Natural killer cell (primary cell): ENCODE measurements around the gene SINHCAF. TPM values are rescaled to one million over a fixed set of nuclear protein-coding genes. Genes with fewer than 3 reads are reported as not detected.

Experiments
- ATAC-seq, 3 donors: fragments of 150-1000 bp in 2 of 3; fragments of 200-7000 bp in 1 of 3; cut with Tn5 transposase; 1 replicate in 1 of 3; 2 replicates in 2 of 3; pipeline ENCODE4 v1.10.0; 2021; ENCODE audit warnings: mild to moderate bottlenecking in 2 of 3, moderate library complexity in 2 of 3
- DNase-seq, 2 donors: peaks; one replicate each; pipeline versions ENCODE4 v3.0.0 to v3.0.0-alpha.2; 2013 to 2021; ENCODE audit warnings: mixed read lengths in 1 of 2
- H3K27ac ChIP-seq: one replicate; pipeline ENCODE4 v1.5.1; 2013; ENCODE audit warnings: mild to moderate bottlenecking, low read length
- H3K27me3 ChIP-seq: one replicate; pipeline ENCODE4 v1.6.1; 2013; ENCODE audit warnings: low read length; ENCODE audit not compliant: control insufficient read depth, insufficient read depth
- H3K36me3 ChIP-seq: one replicate; pipeline ENCODE4 v1.6.1; 2013; ENCODE audit warnings: low read length; ENCODE audit not compliant: control insufficient read depth, insufficient read depth
- H3K4me1 ChIP-seq: one replicate; pipeline ENCODE4 v1.6.1; 2013; ENCODE audit warnings: low read length; ENCODE audit not compliant: control insufficient read depth, insufficient read depth
- H3K4me3 ChIP-seq: one replicate; pipeline ENCODE4 v1.5.1; 2013; ENCODE audit warnings: low read length
- H3K9me3 ChIP-seq: one replicate; pipeline ENCODE4 v1.6.1; 2013; ENCODE audit warnings: low read length; ENCODE audit not compliant: control insufficient read depth, insufficient read depth
- H3K27ac Mint-ChIP-seq, 2 donors: one replicate each; pipeline ENCODE4 v1.8.0; 2022; ENCODE audit warnings: mild to moderate bottlenecking in 2 of 2, mixed read lengths in 2 of 2, moderate library complexity in 1 of 2
- H3K27me3 Mint-ChIP-seq, 2 donors: one replicate each; pipeline ENCODE4 v1.8.0; 2022; ENCODE audit warnings: low read depth in 2 of 2, mixed read lengths in 2 of 2
- H3K36me3 Mint-ChIP-seq: one replicate; pipeline ENCODE4 v1.8.0; 2022; ENCODE audit warnings: mixed read lengths
- H3K4me1 Mint-ChIP-seq, 2 donors: one replicate each; pipeline ENCODE4 v1.8.0; 2022; ENCODE audit warnings: mixed read lengths in 2 of 2
- H3K4me3 Mint-ChIP-seq: one replicate; pipeline ENCODE4 v1.8.0; 2022; ENCODE audit warnings: mild to moderate bottlenecking, moderate library complexity, mixed read lengths
- H3K9me3 Mint-ChIP-seq, 2 donors: one replicate each; pipeline ENCODE4 v1.8.0; 2022; ENCODE audit warnings: mixed read lengths in 2 of 2
- CTCF ChIP-seq: fragments of 200-600 bp; IDR thresholded peaks from one replicate; pipeline ENCODE4 v1.8.0; 2022; ENCODE audit warnings: antibody characterized with exemption
- WGBS: methylation state at CpG from one replicate; pipeline ENCODE4 v1.1.7; 2013; ENCODE audit warnings: missing lambda C conversion rate; ENCODE audit not compliant: insufficient coverage; 5-methylcytosine and 5-hydroxymethylcytosine counted together
- intact Hi-C: fragments of 100-400 bp; cut with micrococcal nuclease; formaldehyde crosslinking; loops from one replicate; pipeline ENCODE4 v1.14.2; 2022
- total RNA-seq, 4 donors: library from RNA; stranded (reverse); fragments of 120-200 nt in 1 of 4; gene quantifications; one replicate each; pipeline versions ENCODE4 v1.2.3 to v1.2.4, GENCODE V29; 2013 to 2022

The SINHCAF gene
- total RNA-seq, 3 donors from 2014 or later (not counting 1 experiment from before 2014, with no cell fraction given), result 40.4 to 55.0 (median 41.0) TPM

DNA sequence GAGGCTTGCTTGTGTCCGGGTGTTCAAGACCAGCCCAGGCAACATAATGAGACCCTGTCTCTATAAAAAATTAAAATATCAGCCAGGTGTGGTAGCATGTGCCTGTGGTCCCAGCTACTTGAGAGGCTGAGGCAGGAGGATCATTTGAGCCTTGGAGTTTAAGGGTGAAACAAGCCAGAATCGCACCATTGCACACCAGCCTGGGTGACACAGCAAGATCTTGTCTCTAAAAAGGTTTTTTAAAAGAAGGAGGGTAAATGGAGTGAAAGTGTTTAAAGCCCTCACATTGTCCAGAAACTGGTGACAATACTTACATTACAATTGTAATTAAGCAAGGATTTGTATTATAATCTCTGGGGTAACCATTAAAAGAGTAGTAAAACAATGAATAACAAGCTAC, 64.2 kb downstream of the SINHCAF start:
- no peaks in the 10 kb centered on the region for H3K4me1 Mint-ChIP-seq
- Histone ChIP-seq H3K27ac (no peak overlapping the region), H3K27me3 (no peaks in the 10 kb centered on the region), H3K4me3 (no peak overlapping the region), H3K9me3 (no peaks in the 10 kb centered on the region), H3K36me3 (no peaks in the 10 kb centered on the region), H3K4me1 (no peaks in the 10 kb centered on the region)
- no peak overlapping the region for H3K27ac Mint-ChIP-seq
- no peaks in the 10 kb centered on the region for H3K9me3 Mint-ChIP-seq
- ATAC-seq (no peak), DNase-seq (no peak)
- H3K4me3 Mint-ChIP-seq, result no peak overlapping the region
- TF ChIP-seq CTCF, result no peak
- WGBS, result 96% methylated on average over 2 of the region's 2 CpGs
- no peaks in the 10 kb centered on the region for H3K36me3 Mint-ChIP-seq
- intact Hi-C loops, result no loop called here
- H3K27me3 Mint-ChIP-seq, result no peaks in the 10 kb centered on the region

DNA sequence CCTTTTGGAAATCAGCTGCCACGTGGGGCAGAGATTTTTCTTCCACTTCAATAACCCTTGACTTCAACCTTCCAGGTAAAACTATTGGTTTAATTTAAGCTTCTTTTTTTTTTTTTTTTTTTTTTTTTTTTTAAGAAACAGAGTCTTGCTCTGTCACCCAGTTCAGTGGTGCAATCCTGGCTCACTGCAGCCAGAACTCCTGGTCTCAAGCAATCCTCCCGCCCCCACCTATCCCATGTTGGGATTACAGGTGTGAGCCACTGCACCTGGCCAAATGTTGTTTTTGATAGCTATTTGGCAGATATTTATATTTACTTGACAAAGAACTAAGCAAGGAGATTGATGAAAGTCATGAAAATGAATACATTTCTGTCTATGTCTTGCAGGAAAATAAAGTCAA, 65.1 kb downstream of the SINHCAF start:
- H3K27me3 Mint-ChIP-seq, result no peaks in the 10 kb centered on the region
- H3K36me3 Mint-ChIP-seq, result no peaks in the 10 kb centered on the region
- H3K27me3 ChIP-seq, result no peaks in the 10 kb centered on the region
- DNase-seq (no peak), ATAC-seq (no peak)
- no peak overlapping the region for H3K4me3 Mint-ChIP-seq
- 83% methylated on average over 2 of the region's 2 CpGs for WGBS
- H3K4me1 ChIP-seq, result no peaks in the 10 kb centered on the region
- H3K27ac Mint-ChIP-seq, result no peak overlapping the region
- no peak for TF ChIP-seq CTCF
- H3K4me1 Mint-ChIP-seq, result no peaks in the 10 kb centered on the region
- H3K27ac ChIP-seq, result no peak overlapping the region
- no peak overlapping the region for H3K4me3 ChIP-seq
- H3K9me3 ChIP-seq, result no peaks in the 10 kb centered on the region
- intact Hi-C loops, result no loop called here
- H3K9me3 Mint-ChIP-seq, result no peaks in the 10 kb centered on the region
- no peaks in the 10 kb centered on the region for H3K36me3 ChIP-seq

DNA sequence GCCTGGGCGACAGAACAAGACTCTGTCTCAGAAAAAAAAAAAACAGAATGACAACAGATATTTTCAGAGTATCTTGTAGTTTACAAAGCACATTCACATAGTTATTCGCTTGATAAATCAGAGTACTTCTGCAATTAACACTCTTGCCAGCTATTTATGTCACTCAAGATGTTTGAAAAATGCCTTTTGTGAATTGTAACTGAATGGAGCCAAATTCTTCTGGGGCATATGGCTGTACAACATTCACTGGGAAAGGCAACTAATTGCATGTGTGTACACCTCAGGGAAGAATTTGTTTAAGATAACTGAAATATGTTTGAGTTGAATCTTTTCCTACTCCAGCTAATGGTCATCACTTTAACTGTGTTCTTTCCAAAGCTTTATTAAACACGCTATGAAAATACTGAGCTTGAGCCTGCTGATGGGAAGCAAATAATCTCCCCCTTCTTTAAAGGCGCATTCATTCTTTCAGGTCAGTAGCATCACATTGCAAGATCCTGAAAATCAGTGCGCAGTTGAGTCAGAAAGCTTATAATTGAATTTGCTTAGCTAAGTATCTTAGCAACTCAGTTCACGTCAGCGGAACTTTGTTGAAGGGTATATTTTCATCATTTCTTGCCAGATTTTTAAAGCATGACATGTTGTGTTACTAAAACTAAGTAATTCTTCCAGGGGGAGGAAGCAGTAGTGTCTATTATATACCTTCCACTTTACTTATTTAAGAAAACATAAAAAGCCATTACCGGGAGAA, 66.6 kb downstream of the SINHCAF start:
- Mint-ChIP-seq H3K4me1 (no peaks in the 10 kb centered on the region), H3K9me3 (no peaks in the 10 kb centered on the region), H3K27me3 (no peaks in the 10 kb centered on the region), H3K4me3 (no peak overlapping the region), H3K27ac (no peak overlapping the region), H3K36me3 (no peaks in the 10 kb centered on the region)
- TF ChIP-seq CTCF, result no peak
- Histone ChIP-seq H3K9me3 (no peaks in the 10 kb centered on the region), H3K27ac (no peak overlapping the region), H3K4me1 (no peaks in the 10 kb centered on the region), H3K4me3 (no peak overlapping the region), H3K36me3 (no peaks in the 10 kb centered on the region), H3K27me3 (no peaks in the 10 kb centered on the region)
- intact Hi-C loops, result no loop called here
- WGBS, result 94% methylated on average over 7 of the region's 8 CpGs
- ATAC-seq, result no peak
- no peak for DNase-seq

- 74% methylated on average over 5 of the region's 6 CpGs for WGBS
- ATAC-seq (no peak), DNase-seq (no peak)
- Mint-ChIP-seq H3K27ac (no peak overlapping the region), H3K4me3 (no peak overlapping the region), H3K36me3 (no peaks in the 10 kb centered on the region), H3K9me3 (no peaks in the 10 kb centered on the region), H3K4me1 (no peaks in the 10 kb centered on the region), H3K27me3 (no peaks in the 10 kb centered on the region)
- H3K27ac ChIP-seq, result no peak overlapping the region
- H3K4me3 ChIP-seq, result no peak overlapping the region
- intact Hi-C loops, result no loop called here
- H3K9me3 ChIP-seq, result no peaks in the 10 kb centered on the region
- no peak for TF ChIP-seq CTCF
- H3K36me3 ChIP-seq, result no peaks in the 10 kb centered on the region
- no peaks in the 10 kb centered on the region for H3K27me3 ChIP-seq
- no peaks in the 10 kb centered on the region for H3K4me1 ChIP-seq
Measured at GRCh38 chr12:31257784-31258183, 68.2 kb downstream of the SINHCAF start.
